CD14-positive monocyte (primary cell): ENCODE results near the gene ZNF335. TPM values are rescaled to one million over a fixed set of nuclear protein-coding genes. Genes with fewer than 3 reads are reported as not detected.

ENCODE experiments used
- DNase-seq, 3 donors: peaks; one replicate each; pipeline ENCODE4 v3.0.0-alpha.2; 2011 to 2022
- H2AFZ ChIP-seq: 2 replicates; pipeline ENCODE4 v1.6.0; 2012; ENCODE audit warnings: mild to moderate bottlenecking, low read depth, low read length, inconsistent platforms; ENCODE audit not compliant: insufficient read depth, poor library complexity, severe bottlenecking
- H3K27ac ChIP-seq, 2 donors: 1 replicate in 1 of 2; 2 replicates in 1 of 2; pipeline ENCODE4 v1.5.1; 2012 to 2013; ENCODE audit warnings: low read length in 2 of 2, control low read depth in 1 of 2, inconsistent platforms in 1 of 2, low read depth in 1 of 2, mild to moderate bottlenecking in 1 of 2
- H3K27me3 ChIP-seq, 2 donors: one replicate each; pipeline versions ENCODE4 v1.6.0 to v1.6.1; 2011 to 2013; ENCODE audit warnings: low read length in 2 of 2; ENCODE audit not compliant: control insufficient read depth in 2 of 2, insufficient read depth in 2 of 2
- H3K36me3 ChIP-seq, 2 donors: replicated peaks in 1 of 2; 1 replicate in 1 of 2; 2 replicates in 1 of 2; pipeline versions ENCODE4 v1.5.1 to v1.6.1; 2012 to 2013; ENCODE audit warnings: low read length in 2 of 2, control low read depth in 1 of 2, inconsistent platforms in 1 of 2, mild to moderate bottlenecking in 1 of 2; ENCODE audit not compliant: insufficient read depth in 2 of 2, control insufficient read depth in 1 of 2
- H3K4me1 ChIP-seq, 2 donors: 1 replicate in 1 of 2; 2 replicates in 1 of 2; pipeline versions ENCODE4 v1.5.1 to v1.6.1; 2012 to 2013; ENCODE audit warnings: low read length in 2 of 2, control low read depth in 1 of 2, inconsistent platforms in 1 of 2, mild to moderate bottlenecking in 1 of 2, moderate library complexity in 1 of 2; ENCODE audit not compliant: insufficient read depth in 2 of 2, control insufficient read depth in 1 of 2
- H3K4me2 ChIP-seq: replicated peaks from 2 replicates; pipeline ENCODE3; 2012; ENCODE audit warnings: low read length, moderate library complexity, mild to moderate bottlenecking; ENCODE audit not compliant: poor library complexity, severe bottlenecking; ENCODE audit errors: extremely low read depth
- H3K4me3 ChIP-seq, 3 experiments: fragments of 200-600 bp in 1 of 3; sonication (generic) in 1 of 3; replicated peaks in 1 of 3; 1 replicate in 2 of 3; 2 replicates in 1 of 3; pipeline ENCODE4 v1.5.1; 2011 to 2013; ENCODE audit warnings: low read length in 3 of 3, mild to moderate bottlenecking in 3 of 3, control low read depth in 2 of 3, low read depth in 2 of 3, inconsistent platforms in 1 of 3, moderate library complexity in 1 of 3
- H3K79me2 ChIP-seq: 2 replicates; pipeline ENCODE4 v1.6.0; 2012; ENCODE audit warnings: mild to moderate bottlenecking, control low read depth, inconsistent platforms, low read length, moderate library complexity; ENCODE audit not compliant: insufficient read depth
- H3K9ac ChIP-seq: 2 replicates; pipeline ENCODE4 v1.6.0; 2017; ENCODE audit warnings: low read length, mild to moderate bottlenecking; ENCODE audit not compliant: insufficient read depth, poor library complexity, severe bottlenecking
- H3K9me3 ChIP-seq, 2 donors: replicated peaks in 1 of 2; 1 replicate in 1 of 2; 2 replicates in 1 of 2; pipeline versions ENCODE4 v1.5.1 to v1.6.1; 2012 to 2013; ENCODE audit warnings: low read length in 2 of 2, control low read depth in 1 of 2; ENCODE audit not compliant: control insufficient read depth in 1 of 2, insufficient read depth in 1 of 2
- H4K20me1 ChIP-seq: 2 replicates; pipeline ENCODE4 v1.6.0; 2012; ENCODE audit warnings: mild to moderate bottlenecking, low read length, control low read depth, moderate library complexity; ENCODE audit not compliant: insufficient read depth
- H3K27ac Mint-ChIP-seq, 7 donors: one replicate each; pipeline ENCODE4 v1.8.0; 2020; ENCODE audit warnings: mild to moderate bottlenecking in 7 of 7, mixed read lengths in 7 of 7, moderate library complexity in 6 of 7, inconsistent platforms in 2 of 7
- H3K27me3 Mint-ChIP-seq, 3 donors: one replicate each; pipeline ENCODE4 v1.8.0; 2021 to 2022; ENCODE audit warnings: low read depth in 3 of 3, mild to moderate bottlenecking in 3 of 3, mixed read lengths in 3 of 3, moderate library complexity in 3 of 3, inconsistent platforms in 1 of 3
- H3K36me3 Mint-ChIP-seq, 2 donors: one replicate each; pipeline ENCODE4 v1.8.0; 2020; ENCODE audit warnings: mixed read lengths in 2 of 2, inconsistent platforms in 1 of 2, mild to moderate bottlenecking in 1 of 2
- H3K4me1 Mint-ChIP-seq: one replicate; pipeline ENCODE4 v1.8.0; 2020; ENCODE audit warnings: mild to moderate bottlenecking, mixed read lengths
- H3K4me3 Mint-ChIP-seq, 2 donors: one replicate each; pipeline ENCODE4 v1.8.0; 2020; ENCODE audit warnings: mild to moderate bottlenecking in 2 of 2, mixed read lengths in 2 of 2, moderate library complexity in 1 of 2
- H3K9me3 Mint-ChIP-seq, 7 donors: one replicate each; pipeline ENCODE4 v1.8.0; 2020 to 2022; ENCODE audit warnings: mixed read lengths in 7 of 7, mild to moderate bottlenecking in 6 of 7, moderate library complexity in 6 of 7, inconsistent platforms in 2 of 7
- WGBS: methylation state at CpG from one replicate; pipeline ENCODE4 v1.1.5; 2013; ENCODE audit warnings: missing lambda C conversion rate; ENCODE audit not compliant: insufficient coverage; 5-methylcytosine and 5-hydroxymethylcytosine counted together
- intact Hi-C, 2 donors: fragments of 100-400 bp; cut with micrococcal nuclease; formaldehyde crosslinking; loops; one replicate each; pipeline versions ENCODE4 v1.15.0 to v1.15.1; 2023
- polyA plus RNA-seq, 3 donors: library from polyadenylated mRNA; depleted of rRNA in 1 of 3; unstranded in 2 of 3; stranded (reverse) in 1 of 3; fragments of 300-500 nt in 2 of 3; fragments of >200 nt in 1 of 3; fragmentation: Illumina TruSeq in 2 of 3; gene quantifications; 1 replicate in 2 of 3; 2 replicates in 1 of 3; pipeline ENCODE4 v1.2.3, GENCODE V29; 2012 to 2021
- TF ChIP-seq, protein P1 (sequence below): fragments of 200-600 bp; IDR thresholded peaks from one replicate; pipeline ENCODE4 v1.8.0; 2022; ENCODE audit warnings: antibody characterized with exemption, mild to moderate bottlenecking

The ZNF335 gene
- polyA plus RNA-seq, 3 donors, result 2.7 to 39.6 (median 3.1) TPM

DNA sequence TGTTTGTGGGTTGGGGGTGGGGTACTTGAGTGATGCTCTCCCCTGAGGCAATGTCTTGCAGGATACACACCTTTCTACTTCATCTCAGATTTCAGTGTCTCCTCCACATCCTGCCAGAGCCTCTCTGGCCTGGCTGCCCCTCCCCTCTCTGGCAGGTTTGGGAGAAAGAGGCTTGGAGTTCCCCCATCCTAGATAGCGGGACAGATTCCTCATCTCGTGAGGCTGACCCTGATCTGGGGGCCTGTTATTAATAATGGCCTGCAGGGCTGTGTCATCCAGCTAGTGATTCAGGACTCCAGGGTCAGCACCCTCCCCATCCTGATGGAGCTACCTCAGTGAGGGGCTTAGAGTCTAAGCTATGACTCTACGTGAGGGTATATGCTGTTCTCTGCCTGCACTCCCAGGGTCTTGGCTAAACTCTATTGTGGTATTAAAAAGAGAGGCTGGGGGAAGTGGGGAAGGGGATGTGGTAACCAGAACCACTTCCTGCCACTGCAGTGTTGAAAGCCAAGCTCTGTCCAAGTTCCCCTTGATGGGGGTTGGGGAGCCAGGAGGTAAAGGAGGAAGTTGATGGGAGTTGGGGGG lies 33.0 kb upstream of the ZNF335 start:
- H3K27ac Mint-ChIP-seq, result peak overlapping the region; percentile 91 to 99 (median 96)
- WGBS, result 0% methylated on average over 2 of the region's 3 CpGs
- intact Hi-C loops, result loop anchor here (5.0 to 10.0 kb wide), 2 partner anchors 93 to 200 kb away; partner anchors contain the start of gene PLTP (in 1 of the 2)

DNA sequence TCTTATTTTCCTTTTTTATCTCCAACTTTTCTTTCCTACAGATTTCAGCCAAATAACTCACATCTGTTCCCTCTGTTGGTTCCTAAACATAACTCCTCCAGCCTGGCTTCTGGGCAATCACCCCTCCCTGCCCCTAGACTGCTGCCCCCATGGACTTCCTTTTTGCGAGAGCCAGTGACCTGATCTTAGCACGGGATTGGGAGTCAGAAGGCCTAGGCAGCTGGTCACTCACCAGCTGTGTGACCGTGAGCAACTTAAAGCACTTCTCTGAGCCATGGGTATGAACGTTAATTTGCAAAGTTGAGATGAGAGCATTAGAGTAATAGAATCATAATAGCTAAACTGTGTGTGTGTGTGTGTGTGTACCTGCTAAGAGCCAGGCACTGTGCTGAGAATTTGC lies 32.2 kb upstream of the ZNF335 start:
- no peaks in the 10 kb centered on the region for H4K20me1 ChIP-seq
- no peaks in the 10 kb centered on the region for H3K36me3 ChIP-seq
- H3K27me3 Mint-ChIP-seq, result peaks cover 28 to 57% (median 44%) of the 10 kb centered on the region in 3 donors
- H3K4me1 Mint-ChIP-seq, result peaks cover 90% of the 10 kb centered on the region
- peak overlapping the region in 1 of 3 experiments; percentile 66 for H3K4me3 ChIP-seq
- TF ChIP-seq, protein P1, sequence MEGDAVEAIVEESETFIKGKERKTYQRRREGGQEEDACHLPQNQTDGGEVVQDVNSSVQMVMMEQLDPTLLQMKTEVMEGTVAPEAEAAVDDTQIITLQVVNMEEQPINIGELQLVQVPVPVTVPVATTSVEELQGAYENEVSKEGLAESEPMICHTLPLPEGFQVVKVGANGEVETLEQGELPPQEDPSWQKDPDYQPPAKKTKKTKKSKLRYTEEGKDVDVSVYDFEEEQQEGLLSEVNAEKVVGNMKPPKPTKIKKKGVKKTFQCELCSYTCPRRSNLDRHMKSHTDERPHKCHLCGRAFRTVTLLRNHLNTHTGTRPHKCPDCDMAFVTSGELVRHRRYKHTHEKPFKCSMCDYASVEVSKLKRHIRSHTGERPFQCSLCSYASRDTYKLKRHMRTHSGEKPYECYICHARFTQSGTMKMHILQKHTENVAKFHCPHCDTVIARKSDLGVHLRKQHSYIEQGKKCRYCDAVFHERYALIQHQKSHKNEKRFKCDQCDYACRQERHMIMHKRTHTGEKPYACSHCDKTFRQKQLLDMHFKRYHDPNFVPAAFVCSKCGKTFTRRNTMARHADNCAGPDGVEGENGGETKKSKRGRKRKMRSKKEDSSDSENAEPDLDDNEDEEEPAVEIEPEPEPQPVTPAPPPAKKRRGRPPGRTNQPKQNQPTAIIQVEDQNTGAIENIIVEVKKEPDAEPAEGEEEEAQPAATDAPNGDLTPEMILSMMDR, result no peak
- no peak overlapping the region for H3K9ac ChIP-seq
- H3K27me3 ChIP-seq, result peaks cover 11 to 28% of the 10 kb centered on the region in 2 donors
- peak overlapping the region; percentile 86 to 91 for H3K27ac ChIP-seq
- H3K36me3 Mint-ChIP-seq, result peaks cover 9 to 22% of the 10 kb centered on the region in 2 donors
- DNase-seq, result peak; percentile 84 to 95 (median 87)
- peak overlapping the region; percentile 91 to 99 (median 96) for H3K27ac Mint-ChIP-seq
- no peak overlapping the region for H2AFZ ChIP-seq
- no peaks in the 10 kb centered on the region for H3K9me3 ChIP-seq
- intact Hi-C loops, result loop anchor here (10.0 kb wide), 1 partner anchor 201 kb away; no protein-coding TSS in a partner anchor
- 0% methylated on average over 2 of the region's 4 CpGs for WGBS
- peak overlapping the region; percentile 64 to 82 for H3K4me3 Mint-ChIP-seq
- peaks cover 0 to 8% (median 2%) of the 10 kb centered on the region in 7 donors for H3K9me3 Mint-ChIP-seq
- H3K4me2 ChIP-seq, result peak overlapping the region; percentile 69
- no peaks in the 10 kb centered on the region for H3K79me2 ChIP-seq
- H3K4me1 ChIP-seq, result peaks cover 91 to 95% of the 10 kb centered on the region in 2 donors

More for the DNA sequence above, 33.0 kb upstream of the ZNF335 start:
- TF ChIP-seq, protein P1, result no peak
- Histone ChIP-seq H3K27ac (peak overlapping the region; percentile 86 to 91), H3K4me1 (peaks cover 91 to 95% of the 10 kb centered on the region in 2 donors), H3K27me3 (peaks cover 17 to 35% of the 10 kb centered on the region in 2 donors), H3K4me3 (peak overlapping the region; percentile 10 to 66 (median 25)), H3K4me2 (peak overlapping the region; percentile 69), H4K20me1 (no peaks in the 10 kb centered on the region), H3K9me3 (no peaks in the 10 kb centered on the region), H3K79me2 (no peaks in the 10 kb centered on the region), H2AFZ (no peak overlapping the region), H3K36me3 (no peaks in the 10 kb centered on the region), H3K9ac (peak overlapping the region; percentile 61)
- H3K4me1 Mint-ChIP-seq, result peaks cover 89% of the 10 kb centered on the region
- H3K36me3 Mint-ChIP-seq, result peaks cover 2 to 25% of the 10 kb centered on the region in 2 donors
- peak; percentile 89 to 97 (median 97) for DNase-seq
- peaks cover 0 to 9% (median 5%) of the 10 kb centered on the region in 7 donors for H3K9me3 Mint-ChIP-seq
- H3K4me3 Mint-ChIP-seq, result peak overlapping the region; percentile 64 to 82
- H3K27me3 Mint-ChIP-seq, result peaks cover 36 to 61% (median 52%) of the 10 kb centered on the region in 3 donors
